GM12864 (cell line): ENCODE measurements around the gene PPM1H.
A peak's percentile ranks its signal among the peaks of the same experiment; 100 is the strongest.

Experiments used
- DNase-seq: peaks from one replicate; pipeline ENCODE4 v3.0.0-alpha.2; 2011; ENCODE audit warnings: low read depth
- H3K4me3 ChIP-seq: 2 replicates; pipeline ENCODE4 v1.5.1; 2011; ENCODE audit warnings: mild to moderate bottlenecking, low read depth, low read length, control low read depth
- TF ChIP-seq, protein P1 (sequence below): IDR thresholded peaks from 2 replicates; pipeline ENCODE4 v1.5.1; 2011; ENCODE audit warnings: low read depth, mild to moderate bottlenecking, moderate library complexity, low read length, control low read depth, inconsistent platforms; ENCODE audit errors: missing control alignments

PPM1H gene

DNA sequence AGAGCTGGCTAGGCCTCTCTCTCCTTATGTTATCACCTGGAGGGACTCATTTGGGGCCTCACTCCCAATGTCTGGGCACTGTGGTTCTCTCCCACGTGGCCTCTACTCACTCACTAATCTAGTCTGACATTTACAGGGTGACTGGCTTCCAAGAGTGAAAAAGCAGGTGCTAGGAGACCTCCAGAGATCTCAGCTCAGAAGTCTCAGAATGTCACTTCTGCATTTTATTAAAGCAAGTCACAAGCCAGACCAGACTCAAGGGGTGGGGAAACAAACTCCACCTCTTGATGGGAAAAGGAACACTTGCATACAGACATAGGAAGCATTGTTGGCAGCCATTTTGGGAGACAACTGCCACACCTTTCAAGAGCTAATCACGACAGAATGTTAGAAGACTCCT, 292.5 kb downstream of the PPM1H start:
- TF ChIP-seq, protein P1, sequence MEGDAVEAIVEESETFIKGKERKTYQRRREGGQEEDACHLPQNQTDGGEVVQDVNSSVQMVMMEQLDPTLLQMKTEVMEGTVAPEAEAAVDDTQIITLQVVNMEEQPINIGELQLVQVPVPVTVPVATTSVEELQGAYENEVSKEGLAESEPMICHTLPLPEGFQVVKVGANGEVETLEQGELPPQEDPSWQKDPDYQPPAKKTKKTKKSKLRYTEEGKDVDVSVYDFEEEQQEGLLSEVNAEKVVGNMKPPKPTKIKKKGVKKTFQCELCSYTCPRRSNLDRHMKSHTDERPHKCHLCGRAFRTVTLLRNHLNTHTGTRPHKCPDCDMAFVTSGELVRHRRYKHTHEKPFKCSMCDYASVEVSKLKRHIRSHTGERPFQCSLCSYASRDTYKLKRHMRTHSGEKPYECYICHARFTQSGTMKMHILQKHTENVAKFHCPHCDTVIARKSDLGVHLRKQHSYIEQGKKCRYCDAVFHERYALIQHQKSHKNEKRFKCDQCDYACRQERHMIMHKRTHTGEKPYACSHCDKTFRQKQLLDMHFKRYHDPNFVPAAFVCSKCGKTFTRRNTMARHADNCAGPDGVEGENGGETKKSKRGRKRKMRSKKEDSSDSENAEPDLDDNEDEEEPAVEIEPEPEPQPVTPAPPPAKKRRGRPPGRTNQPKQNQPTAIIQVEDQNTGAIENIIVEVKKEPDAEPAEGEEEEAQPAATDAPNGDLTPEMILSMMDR, result no peak
- H3K4me3 ChIP-seq, result no peak overlapping the region
- no peak for DNase-seq

DNA sequence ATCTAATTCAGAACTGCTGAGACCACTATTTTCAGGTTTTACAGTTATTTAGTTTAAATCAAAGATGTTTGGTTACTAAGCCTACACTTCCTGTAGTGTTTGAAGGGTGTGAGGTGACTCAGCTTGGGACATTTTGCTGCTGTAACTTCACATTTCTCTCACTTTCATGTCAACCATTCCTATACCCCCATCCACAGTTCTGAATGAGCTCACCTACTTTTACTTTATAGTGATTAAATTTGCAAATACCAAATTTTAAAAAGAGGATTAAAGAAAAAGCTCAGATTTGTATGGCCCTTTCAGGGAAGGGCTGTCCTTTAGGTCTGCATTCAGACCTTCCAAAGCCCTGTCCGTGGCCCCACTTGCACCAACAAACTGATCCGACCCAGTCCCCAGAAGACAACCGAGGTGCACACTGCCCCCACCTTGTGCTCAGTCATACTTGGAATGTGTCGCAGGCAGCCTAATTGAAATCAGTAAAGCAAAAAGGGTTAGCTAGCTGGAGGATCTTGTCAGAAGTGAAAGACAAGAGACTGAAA, 294.0 kb downstream of the PPM1H start:
- TF ChIP-seq, protein P1, result no peak
- H3K4me3 ChIP-seq, result no peak overlapping the region; the same call in 1 of the 2 replicates
- DNase-seq, result peak; percentile 40

DNA sequence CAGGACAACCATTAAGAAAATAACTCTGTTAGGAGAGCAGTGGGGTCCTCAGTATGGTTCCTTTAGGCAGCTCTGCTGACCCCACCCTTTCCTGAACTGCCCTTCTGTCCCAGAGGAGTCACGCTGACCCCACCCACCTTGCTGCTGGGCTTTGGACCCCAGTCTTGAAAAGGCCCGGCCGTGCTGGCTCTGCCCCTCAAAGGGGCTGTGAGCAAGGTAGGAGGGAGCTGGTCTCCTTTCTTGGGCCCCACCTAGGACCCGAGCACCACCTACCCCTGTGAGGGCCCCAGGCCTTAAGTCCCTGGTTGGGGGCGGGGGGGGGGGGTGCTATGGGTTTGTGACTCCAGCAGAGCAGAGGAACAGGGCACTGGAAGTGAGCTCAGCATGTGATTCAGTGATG, 297.3 kb downstream of the PPM1H start:
- TF ChIP-seq, protein P1, result no peak
- DNase-seq, result no peak

DNA sequence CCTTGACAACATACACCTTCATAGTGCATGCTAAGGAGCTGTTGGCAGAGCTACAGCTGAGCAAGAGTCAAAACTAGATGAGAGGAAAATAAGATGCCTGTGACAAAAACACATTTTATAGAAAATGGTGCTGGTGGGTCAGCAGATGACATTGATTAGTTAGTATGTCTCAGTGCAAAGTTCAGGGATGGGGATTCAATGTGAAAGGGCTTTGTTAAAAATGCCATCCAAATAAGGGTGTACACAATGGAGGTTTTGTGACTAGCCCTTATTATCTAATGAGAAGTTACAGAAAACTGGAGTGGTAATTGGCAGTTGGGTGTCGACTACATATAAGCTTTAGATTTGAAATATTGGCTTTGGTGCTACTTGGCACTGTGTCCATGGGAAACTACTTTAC, 299.3 kb downstream of the PPM1H start:
- H3K4me3 ChIP-seq, result no peak overlapping the region
- TF ChIP-seq, protein P1, result no peak
- no peak for DNase-seq

More for the DNA sequence above, 297.3 kb downstream of the PPM1H start:
- no peak overlapping the region for H3K4me3 ChIP-seq

DNA sequence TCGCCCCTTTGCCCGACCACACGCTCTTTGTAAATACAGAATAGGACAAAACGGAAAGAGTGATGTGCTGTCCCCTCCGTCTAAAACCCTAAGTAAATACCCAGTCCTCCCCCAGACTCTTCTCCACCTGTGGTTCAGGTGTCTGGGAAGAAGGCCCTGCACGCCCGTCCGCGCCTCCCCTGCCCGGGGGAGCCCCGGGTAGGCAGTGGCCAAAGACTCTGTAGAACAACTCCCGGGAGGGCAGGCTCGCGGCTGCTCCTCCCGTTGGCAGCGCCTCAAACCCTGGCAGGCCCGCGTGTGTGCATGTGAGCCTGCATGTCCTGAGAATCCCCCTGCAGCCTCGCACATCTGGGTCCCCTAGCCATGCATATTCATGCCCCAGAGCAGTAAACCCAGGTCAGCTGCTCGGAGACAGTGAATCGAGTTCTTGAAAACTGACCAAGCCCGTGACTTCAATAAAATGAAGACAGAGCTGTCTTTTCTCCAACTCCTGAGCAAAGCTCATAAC, 302.5 kb downstream of the PPM1H start:
- DNase-seq, result no peak
- TF ChIP-seq, protein P1, result no peak
- peak overlapping the region; percentile 59 for H3K4me3 ChIP-seq

DNA sequence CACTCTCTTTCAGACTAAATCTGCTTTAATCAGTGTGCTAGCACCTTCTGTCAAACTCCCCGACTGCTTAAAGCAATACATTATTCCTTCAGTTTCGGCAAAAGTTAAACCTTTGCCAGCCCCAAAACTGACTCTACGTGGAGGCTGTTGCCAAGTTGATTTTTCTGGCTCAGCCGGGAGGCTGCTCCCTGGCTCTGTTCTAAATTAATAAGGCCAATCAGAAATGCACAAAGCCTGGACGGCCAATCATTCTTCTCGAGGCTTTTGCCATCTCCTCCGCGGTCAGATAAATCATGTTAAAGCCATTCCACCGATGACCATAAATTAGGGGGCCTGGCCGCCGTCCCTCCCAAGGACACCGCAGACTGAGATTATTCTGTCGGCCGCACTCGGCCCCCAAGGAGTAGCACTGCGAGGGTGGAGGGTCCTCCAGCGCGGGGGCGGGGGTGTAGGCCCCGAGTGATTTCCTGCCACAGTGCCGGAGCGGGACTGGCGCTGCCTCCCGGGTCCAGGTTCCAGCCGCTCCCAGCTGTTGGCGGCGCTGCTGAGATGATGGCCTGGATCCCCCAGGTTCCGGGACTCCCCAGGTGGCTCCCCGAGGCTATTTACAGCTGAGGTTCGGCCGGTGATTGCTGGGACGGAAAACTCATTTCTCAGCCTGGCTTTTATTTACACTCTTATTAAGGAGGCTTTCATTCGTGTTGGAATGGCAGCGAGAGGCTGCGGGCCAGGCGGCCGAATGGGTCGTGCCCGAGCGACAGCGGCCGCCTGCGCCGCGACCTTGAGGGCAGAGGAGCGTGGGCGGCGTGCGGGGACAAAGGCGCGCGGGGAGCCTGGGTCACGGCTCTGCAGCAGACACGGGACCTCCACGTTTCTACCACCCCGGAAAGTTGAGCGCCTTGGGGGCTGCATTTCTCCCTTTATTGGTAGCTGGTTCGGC, 303.2 kb downstream of the PPM1H start:
- TF ChIP-seq, protein P1, result peak; percentile 26
- H3K4me3 ChIP-seq, result peak overlapping the region; percentile 59

More for the DNA sequence above, 303.2 kb downstream of the PPM1H start:
- no peak for DNase-seq
